Fibroblast of mammary gland (primary cell): ENCODE data around the gene TNFRSF13B.

Source experiments
- DNase-seq: peaks from one replicate; pipeline ENCODE4 v3.0.0-alpha.2; 2010; ENCODE audit warnings: low read depth
- H3K4me3 ChIP-seq: 2 replicates; pipeline ENCODE4 v1.5.1; 2011; ENCODE audit warnings: low read depth, mild to moderate bottlenecking, low read length, moderate library complexity; ENCODE audit not compliant: control insufficient read depth
- TF ChIP-seq, protein P1 (sequence below): conservative IDR thresholded peaks from 2 replicates; pipeline ENCODE4 v1.5.1; 2011; ENCODE audit warnings: low read depth, low read length, inconsistent platforms; ENCODE audit not compliant: control insufficient read depth, insufficient read depth

The TNFRSF13B gene

DNA sequence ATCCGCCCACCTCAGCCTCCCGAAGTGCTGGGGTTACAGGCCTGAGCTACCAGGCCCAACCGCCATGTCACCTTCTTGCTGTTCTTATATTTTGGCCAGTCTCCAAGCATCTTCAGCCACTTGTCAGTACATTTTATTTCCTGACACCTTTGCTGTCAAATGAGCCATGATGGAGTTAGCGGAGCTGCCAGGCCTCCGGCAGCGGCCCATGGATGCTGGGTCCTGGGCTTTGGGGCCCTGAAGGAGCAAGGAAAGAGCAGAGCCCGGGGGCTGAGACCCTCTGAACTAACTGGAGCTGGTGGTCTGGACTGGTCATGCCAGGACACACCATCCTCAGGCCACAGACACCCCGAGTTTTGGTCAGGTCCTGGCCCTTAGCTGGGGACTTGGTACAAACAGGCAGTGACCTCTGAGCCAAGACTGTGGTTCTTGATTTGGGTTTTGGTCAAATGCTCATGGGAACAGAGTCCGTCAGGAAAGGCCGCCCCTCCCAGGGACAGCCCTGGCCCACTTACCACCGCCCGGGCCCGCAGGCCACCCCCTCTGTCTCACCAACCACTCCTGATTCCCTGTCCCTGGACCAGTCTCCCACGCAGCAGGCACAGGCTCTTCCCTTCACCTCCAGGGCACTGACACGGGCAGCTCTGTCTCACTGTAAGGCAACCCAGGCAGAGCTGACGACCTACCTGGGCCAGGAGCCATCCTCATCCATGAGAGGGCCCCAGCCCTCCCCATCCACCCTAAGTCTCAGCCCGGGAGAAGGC lies 42.0 kb downstream of the TNFRSF13B start:
- no peak overlapping the region for H3K4me3 ChIP-seq
- DNase-seq: no peak
- TF ChIP-seq, protein P1, sequence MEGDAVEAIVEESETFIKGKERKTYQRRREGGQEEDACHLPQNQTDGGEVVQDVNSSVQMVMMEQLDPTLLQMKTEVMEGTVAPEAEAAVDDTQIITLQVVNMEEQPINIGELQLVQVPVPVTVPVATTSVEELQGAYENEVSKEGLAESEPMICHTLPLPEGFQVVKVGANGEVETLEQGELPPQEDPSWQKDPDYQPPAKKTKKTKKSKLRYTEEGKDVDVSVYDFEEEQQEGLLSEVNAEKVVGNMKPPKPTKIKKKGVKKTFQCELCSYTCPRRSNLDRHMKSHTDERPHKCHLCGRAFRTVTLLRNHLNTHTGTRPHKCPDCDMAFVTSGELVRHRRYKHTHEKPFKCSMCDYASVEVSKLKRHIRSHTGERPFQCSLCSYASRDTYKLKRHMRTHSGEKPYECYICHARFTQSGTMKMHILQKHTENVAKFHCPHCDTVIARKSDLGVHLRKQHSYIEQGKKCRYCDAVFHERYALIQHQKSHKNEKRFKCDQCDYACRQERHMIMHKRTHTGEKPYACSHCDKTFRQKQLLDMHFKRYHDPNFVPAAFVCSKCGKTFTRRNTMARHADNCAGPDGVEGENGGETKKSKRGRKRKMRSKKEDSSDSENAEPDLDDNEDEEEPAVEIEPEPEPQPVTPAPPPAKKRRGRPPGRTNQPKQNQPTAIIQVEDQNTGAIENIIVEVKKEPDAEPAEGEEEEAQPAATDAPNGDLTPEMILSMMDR: no peak

DNA sequence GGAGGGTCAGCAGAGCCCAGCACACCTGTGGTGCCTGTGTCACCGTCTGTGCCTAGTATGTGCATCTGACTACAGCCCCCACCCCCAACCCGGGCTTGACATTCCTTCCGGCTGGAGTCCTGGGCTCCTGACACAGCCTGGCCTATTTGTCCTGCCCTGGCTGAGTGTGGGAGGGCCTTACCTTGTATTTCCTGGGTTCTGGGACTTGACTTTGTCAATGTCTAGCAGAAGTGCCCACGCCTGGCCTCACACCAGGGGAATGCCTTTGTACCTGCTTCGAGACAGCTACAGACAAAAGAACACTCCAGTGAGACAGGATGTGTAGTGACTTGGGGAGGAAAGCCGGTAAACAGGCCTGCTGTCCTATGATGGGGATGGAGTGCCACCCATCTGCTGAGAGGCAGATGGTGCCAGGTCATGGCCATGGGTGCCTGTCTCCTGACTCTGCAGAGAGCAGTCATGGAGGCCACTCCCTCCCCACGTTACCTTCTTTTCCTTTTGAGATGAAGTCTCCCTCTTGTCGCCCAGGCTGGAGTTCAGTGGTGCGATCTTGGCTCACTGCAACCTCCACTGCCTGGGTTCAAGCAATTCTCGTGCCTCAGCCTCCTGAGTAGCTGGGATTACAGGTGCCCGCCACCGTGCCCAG lies 42.8 kb downstream of the TNFRSF13B start:
- DNase-seq: no peak
- TF ChIP-seq, protein P1: no peak
- no peak overlapping the region for H3K4me3 ChIP-seq

DNA sequence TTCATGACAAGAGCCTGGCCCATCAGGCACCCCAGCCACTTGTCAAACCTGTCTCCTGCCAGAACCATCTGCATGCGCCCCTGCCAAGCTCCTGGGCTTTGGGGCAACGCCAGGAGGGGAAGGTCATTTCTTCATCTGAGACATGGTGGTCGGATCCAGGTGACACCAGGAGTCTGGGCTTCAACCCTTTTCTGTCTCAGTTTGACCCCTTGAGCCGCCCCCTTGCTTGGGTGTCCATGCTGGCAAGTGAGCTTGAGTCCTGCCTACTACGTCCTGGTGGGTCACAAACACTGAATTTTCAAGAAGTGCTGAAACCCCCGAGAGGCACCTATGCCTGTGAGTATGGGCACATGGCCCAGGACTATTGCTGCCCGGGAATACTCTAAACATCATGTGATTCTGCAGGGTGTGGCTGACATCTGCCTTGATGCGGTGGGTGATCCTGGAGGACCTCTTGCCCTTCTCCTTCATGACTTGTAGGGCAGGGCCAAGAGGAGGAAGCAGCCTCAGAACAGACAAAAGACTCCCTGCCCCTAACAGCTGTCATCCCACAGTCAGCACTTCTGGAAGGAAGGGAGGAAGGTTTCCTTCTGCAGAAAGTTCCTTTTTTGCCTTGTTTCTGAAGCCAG lies 43.4 kb downstream of the TNFRSF13B start:
- no peak for DNase-seq
- no peak overlapping the region for H3K4me3 ChIP-seq
- TF ChIP-seq, protein P1: no peak

DNA sequence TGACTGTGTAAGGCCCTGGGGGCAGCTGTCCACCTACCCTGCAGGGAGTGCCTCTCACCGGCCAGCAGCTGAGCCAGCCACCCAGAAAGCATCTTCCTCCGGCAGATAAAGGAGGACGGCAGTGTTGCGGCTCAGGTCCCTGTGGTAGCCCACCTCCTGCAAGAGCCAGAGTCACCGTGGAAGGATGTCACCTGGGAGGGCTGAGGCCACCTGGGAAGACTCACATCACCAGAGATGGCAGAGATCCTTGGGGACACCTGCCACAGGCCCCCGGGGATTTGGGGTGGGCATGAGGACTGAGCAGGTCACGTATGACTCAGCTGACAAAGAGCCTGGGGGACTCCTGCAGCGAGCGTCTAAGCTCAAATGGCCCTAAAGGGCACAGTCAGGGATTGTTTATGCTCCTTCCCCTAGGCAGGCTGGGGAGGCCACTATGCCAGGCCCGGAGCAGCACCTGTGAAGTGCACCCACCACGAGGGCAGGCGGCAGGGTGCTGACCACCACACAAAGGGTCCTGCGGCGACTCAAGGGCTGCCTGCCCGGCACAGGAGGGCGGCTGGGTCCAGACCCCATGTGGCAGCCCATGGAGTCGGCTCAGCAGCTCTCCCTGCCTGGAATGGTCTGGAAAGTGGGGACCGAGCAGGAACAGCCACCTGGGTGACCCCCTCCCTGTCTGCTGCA lies 44.1 kb downstream of the TNFRSF13B start:
- TF ChIP-seq, protein P1: no peak
- no peak for DNase-seq
- no peak overlapping the region for H3K4me3 ChIP-seq

DNA sequence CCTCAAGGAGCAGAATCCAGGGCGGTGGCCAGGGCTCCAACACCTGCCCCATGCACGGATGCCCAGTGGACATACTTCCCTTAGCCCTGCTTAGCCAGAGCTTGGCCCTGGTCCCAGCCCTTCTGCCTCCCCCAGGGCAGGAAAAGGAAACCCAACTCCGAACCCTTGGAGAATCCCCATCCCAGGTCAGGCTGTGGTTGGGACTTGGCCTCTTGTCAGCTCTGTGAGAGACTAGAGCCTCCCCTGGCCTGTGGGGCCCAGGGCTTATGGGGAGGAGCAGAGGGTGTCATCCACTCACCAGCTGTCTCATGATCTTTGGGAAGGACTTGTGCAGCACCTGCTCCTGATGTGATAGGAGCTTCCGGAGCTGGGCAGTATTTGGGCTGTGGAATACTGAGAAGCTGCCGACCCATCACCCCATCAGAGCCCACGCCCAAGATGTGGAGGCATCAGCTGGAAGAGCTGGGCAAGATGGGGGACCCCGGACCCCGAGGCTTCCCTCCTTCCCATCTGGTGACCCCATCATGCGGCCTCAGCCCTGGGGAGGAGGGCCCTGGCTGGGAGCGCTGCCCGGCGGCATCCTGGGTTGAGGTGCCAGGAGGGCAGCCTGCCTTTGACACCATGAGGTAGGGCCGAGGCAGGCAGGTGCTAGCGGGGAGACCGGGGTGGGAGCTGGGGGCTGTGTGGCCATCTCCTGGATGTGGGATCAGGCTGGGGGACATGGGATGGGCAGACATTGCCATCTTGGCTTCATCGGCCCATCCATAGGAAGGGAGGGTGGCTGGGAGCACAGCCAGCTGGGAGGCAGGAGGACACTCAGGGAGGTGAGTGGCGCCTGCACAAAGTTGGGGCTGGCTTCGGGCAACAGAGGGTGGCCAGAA lies 45.1 kb downstream of the TNFRSF13B start:
- TF ChIP-seq, protein P1: no peak
- DNase-seq: no peak
- no peak overlapping the region for H3K4me3 ChIP-seq

DNA sequence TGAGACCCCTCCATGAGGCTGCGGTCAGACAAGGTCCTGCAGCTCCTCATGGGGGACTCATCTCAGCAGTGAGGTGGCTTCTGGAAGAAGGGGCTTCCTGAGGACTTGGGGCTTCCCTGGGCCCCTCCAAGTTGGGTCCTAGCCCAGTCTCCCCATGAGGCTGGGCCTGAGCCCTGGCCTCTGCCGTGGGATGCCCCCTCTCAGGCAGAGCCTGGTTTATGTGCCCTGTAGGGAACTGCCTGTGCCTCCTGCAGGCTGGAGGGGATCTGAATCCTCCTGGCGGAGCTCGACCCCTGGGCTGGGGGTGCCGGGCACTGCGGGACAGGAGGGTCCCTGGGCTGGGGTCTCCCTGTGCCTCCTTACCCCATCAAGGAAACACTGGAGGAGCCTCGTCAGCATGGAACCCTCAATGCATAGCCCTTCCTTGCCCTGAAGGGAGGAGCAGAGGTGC lies 45.8 kb downstream of the TNFRSF13B start:
- no peak overlapping the region for H3K4me3 ChIP-seq
- no peak for DNase-seq
- TF ChIP-seq, protein P1: no peak
